ENCODE data around the gene CHCHD4. TPM values are rescaled to one million over a fixed set of nuclear protein-coding genes. Genes with fewer than 3 reads are reported as not detected.
A peak's percentile ranks its signal among the peaks of the same experiment; 100 is the strongest.

Gene CHCHD4
- total and polyA plus RNA-seq, 2 of the 13 experiments (the other 11 are each of a cell fraction or from before 2014, with no cell fraction given) = 15.8 to 24.1 TPM

DNA sequence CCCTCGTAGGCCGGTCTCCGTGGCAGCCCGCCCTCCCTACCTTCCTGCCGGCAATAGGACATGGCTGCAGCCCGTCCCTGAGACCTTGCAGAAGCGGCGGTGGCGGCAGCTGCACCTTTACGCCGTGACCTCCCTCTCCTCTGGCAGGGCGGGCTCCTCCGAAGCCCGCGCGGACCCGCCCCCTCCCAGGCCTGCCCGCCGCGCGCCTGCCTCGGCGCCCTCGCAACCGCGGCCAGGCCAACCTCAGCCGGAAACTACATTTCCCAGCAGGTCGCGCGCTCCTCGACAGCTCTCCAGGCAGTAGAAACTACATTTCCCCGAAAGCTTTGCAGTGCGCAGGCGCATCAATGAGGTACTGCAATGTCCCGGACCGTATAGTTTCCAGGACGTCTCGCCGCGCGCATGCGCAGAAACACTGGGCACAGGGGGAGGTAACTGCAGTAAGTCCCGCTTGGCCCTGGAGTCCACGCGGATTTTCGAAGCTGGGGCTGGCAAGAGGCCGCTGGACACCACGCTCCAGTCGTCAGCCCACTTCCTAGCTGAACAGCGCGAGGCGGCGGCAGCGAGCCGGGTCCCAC is at the start of gene CHCHD4, which contains the start of gene TMEM43 (continued):
- TF ChIP-seq, protein P1, sequence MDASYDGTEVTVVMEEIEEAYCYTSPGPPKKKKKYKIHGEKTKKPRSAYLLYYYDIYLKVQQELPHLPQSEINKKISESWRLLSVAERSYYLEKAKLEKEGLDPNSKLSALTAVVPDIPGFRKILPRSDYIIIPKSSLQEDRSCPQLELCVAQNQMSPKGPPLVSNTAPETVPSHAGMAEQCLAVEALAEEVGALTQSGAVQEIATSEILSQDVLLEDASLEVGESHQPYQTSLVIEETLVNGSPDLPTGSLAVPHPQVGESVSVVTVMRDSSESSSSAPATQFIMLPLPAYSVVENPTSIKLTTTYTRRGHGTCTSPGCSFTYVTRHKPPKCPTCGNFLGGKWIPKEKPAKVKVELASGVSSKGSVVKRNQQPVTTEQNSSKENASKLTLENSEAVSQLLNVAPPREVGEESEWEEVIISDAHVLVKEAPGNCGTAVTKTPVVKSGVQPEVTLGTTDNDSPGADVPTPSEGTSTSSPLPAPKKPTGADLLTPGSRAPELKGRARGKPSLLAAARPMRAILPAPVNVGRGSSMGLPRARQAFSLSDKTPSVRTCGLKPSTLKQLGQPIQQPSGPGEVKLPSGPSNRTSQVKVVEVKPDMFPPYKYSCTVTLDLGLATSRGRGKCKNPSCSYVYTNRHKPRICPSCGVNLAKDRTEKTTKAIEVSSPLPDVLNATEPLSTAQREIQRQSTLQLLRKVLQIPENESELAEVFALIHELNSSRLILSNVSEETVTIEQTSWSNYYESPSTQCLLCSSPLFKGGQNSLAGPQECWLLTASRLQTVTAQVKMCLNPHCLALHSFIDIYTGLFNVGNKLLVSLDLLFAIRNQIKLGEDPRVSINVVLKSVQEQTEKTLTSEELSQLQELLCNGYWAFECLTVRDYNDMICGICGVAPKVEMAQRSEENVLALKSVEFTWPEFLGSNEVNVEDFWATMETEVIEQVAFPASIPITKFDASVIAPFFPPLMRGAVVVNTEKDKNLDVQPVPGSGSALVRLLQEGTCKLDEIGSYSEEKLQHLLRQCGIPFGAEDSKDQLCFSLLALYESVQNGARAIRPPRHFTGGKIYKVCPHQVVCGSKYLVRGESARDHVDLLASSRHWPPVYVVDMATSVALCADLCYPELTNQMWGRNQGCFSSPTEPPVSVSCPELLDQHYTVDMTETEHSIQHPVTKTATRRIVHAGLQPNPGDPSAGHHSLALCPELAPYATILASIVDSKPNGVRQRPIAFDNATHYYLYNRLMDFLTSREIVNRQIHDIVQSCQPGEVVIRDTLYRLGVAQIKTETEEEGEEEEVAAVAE (CRISPR knock-in tag; IDR thresholded peaks at IDR 0.05; ENCODE audit: borderline replicate concordance) = no peak; the same call in 1 of the 2 replicates
- TF ChIP-seq RBAK (CRISPR knock-in tag; IDR thresholded peaks at IDR 0.05) = no peak
- no peak for TF ChIP-seq NFIC (IDR thresholded peaks at IDR 0.05; ENCODE audit: low read length)
- TF ChIP-seq, protein P2, sequence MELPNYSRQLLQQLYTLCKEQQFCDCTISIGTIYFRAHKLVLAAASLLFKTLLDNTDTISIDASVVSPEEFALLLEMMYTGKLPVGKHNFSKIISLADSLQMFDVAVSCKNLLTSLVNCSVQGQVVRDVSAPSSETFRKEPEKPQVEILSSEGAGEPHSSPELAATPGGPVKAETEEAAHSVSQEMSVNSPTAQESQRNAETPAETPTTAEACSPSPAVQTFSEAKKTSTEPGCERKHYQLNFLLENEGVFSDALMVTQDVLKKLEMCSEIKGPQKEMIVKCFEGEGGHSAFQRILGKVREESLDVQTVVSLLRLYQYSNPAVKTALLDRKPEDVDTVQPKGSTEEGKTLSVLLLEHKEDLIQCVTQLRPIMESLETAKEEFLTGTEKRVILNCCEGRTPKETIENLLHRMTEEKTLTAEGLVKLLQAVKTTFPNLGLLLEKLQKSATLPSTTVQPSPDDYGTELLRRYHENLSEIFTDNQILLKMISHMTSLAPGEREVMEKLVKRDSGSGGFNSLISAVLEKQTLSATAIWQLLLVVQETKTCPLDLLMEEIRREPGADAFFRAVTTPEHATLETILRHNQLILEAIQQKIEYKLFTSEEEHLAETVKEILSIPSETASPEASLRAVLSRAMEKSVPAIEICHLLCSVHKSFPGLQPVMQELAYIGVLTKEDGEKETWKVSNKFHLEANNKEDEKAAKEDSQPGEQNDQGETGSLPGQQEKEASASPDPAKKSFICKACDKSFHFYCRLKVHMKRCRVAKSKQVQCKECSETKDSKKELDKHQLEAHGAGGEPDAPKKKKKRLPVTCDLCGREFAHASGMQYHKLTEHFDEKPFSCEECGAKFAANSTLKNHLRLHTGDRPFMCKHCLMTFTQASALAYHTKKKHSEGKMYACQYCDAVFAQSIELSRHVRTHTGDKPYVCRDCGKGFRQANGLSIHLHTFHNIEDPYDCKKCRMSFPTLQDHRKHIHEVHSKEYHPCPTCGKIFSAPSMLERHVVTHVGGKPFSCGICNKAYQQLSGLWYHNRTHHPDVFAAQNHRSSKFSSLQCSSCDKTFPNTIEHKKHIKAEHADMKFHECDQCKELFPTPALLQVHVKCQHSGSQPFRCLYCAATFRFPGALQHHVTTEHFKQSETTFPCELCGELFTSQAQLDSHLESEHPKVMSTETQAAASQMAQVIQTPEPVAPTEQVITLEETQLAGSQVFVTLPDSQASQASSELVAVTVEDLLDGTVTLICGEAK (IDR thresholded peaks at IDR 0.05) = no peak
- TF ChIP-seq, protein P2 (CRISPR knock-in tag; IDR thresholded peaks at IDR 0.05) = no peak
- TF ChIP-seq ZNF121 (CRISPR knock-in tag; IDR thresholded peaks at IDR 0.05) = no peak
- no peak for TF ChIP-seq ZNF766 (CRISPR knock-in tag; IDR thresholded peaks at IDR 0.05; ENCODE audit: borderline replicate concordance)
- TF ChIP-seq, protein P3, sequence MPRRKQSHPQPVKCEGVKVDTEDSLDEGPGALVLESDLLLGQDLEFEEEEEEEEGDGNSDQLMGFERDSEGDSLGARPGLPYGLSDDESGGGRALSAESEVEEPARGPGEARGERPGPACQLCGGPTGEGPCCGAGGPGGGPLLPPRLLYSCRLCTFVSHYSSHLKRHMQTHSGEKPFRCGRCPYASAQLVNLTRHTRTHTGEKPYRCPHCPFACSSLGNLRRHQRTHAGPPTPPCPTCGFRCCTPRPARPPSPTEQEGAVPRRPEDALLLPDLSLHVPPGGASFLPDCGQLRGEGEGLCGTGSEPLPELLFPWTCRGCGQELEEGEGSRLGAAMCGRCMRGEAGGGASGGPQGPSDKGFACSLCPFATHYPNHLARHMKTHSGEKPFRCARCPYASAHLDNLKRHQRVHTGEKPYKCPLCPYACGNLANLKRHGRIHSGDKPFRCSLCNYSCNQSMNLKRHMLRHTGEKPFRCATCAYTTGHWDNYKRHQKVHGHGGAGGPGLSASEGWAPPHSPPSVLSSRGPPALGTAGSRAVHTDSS (CRISPR knock-in tag; conservative IDR thresholded peaks at IDR 0.05) = no peak
- no peak for TF ChIP-seq BCL6 (CRISPR knock-in tag; IDR thresholded peaks at IDR 0.05)
- no peak; the same call in 1 of the 2 replicates for TF ChIP-seq ZSCAN20 (CRISPR knock-in tag; IDR thresholded peaks at IDR 0.05; ENCODE audit: borderline replicate concordance)
- 0 out of 2 replicates have a peak, but pooled peaks have one; percentile 22 for TF ChIP-seq MXD4 (CRISPR knock-in tag; IDR thresholded peaks at IDR 0.05)
- TF ChIP-seq TBL1XR1 (IDR thresholded peaks at IDR 0.05; ENCODE audit: borderline replicate concordance, low read length, partially characterized antibody) = peak; percentile 51
